SK-N-SH treated with all-trans-retinoic acid at 6 μM for 48 hours (cell line): ENCODE measurements around the gene MIA2.

ENCODE experiments used
- ATAC-seq: fragments of 200-7000 bp; cut with Tn5 transposase; 3 replicates; pipeline ENCODE4 v1.9.1; 2020; ENCODE audit warnings: mild to moderate bottlenecking, moderate library complexity
- ARNTL ChIP-seq: fragments of 450-650 bp; formaldehyde crosslinking; IDR thresholded peaks from 2 replicates; pipeline ENCODE4 v1.5.0; 2020; ENCODE audit warnings: low read depth, mild to moderate bottlenecking, moderate library complexity, borderline replicate concordance
- BACH2 ChIP-seq: fragments of 250-450 bp; sonication (Bioruptor Pico); IDR thresholded peaks from 2 replicates; pipeline ENCODE4 v1.9.0; 2021; ENCODE audit warnings: mild to moderate bottlenecking, borderline replicate concordance
- CREB5 ChIP-seq: fragments of 250-450 bp; sonication (Bioruptor Pico); IDR thresholded peaks from 2 replicates; pipeline ENCODE4 v1.5.1; 2020; ENCODE audit warnings: low read depth, mild to moderate bottlenecking, moderate library complexity
- CSDC2 ChIP-seq: fragments of 250-450 bp; sonication (Bioruptor Pico); IDR thresholded peaks from 2 replicates; pipeline ENCODE4 v1.5.0; 2020; ENCODE audit warnings: mild to moderate bottlenecking, moderate library complexity
- ESRRG ChIP-seq: fragments of 250-450 bp; sonication (Bioruptor Pico); IDR thresholded peaks from 2 replicates; pipeline ENCODE4 v1.6.1; 2021; ENCODE audit warnings: mild to moderate bottlenecking
- GLIS3 ChIP-seq: fragments of 250-450 bp; sonication (Bioruptor Pico); IDR thresholded peaks from 2 replicates; pipeline ENCODE4 v1.5.0; 2020; ENCODE audit warnings: mild to moderate bottlenecking, moderate library complexity
- ISL1 ChIP-seq: fragments of 250-450 bp; sonication (Bioruptor Pico); IDR thresholded peaks from 2 replicates; pipeline ENCODE4 v2.1.2; 2022; ENCODE audit warnings: mild to moderate bottlenecking, moderate library complexity
- OSR1 ChIP-seq: fragments of 250-450 bp; sonication (Bioruptor Pico); IDR thresholded peaks from 2 replicates; pipeline ENCODE4 v1.8.0; 2022; ENCODE audit warnings: moderate library complexity, mild to moderate bottlenecking, inconsistent platforms
- PPARA ChIP-seq: fragments of 250-450 bp; sonication (Bioruptor Pico); IDR thresholded peaks from 2 replicates; pipeline ENCODE4 v1.5.0; 2020; ENCODE audit warnings: mild to moderate bottlenecking, borderline replicate concordance
- RARB ChIP-seq: fragments of 250-450 bp; sonication (Bioruptor Pico); IDR thresholded peaks from 2 replicates; pipeline ENCODE4 v1.8.0; 2021; ENCODE audit warnings: mild to moderate bottlenecking, moderate library complexity
- SNAI2 ChIP-seq: fragments of 250-450 bp; sonication (Bioruptor Pico); IDR thresholded peaks from 2 replicates; pipeline ENCODE4 v1.5.0; 2020; ENCODE audit warnings: mild to moderate bottlenecking, moderate library complexity
- TCF4 ChIP-seq: fragments of 250-450 bp; sonication (Bioruptor Pico); IDR thresholded peaks from 2 replicates; pipeline ENCODE4 v1.8.0; 2021; ENCODE audit warnings: mild to moderate bottlenecking, moderate library complexity, borderline replicate concordance
- TOX ChIP-seq: fragments of 250-450 bp; sonication (Bioruptor Pico); IDR thresholded peaks from 2 replicates; pipeline ENCODE4 v1.8.0; 2021; ENCODE audit warnings: mild to moderate bottlenecking, moderate library complexity, borderline replicate concordance
- TSHZ2 ChIP-seq: fragments of 250-450 bp; sonication (Bioruptor Pico); IDR thresholded peaks from 2 replicates; pipeline ENCODE4 v1.5.0; 2020; ENCODE audit warnings: mild to moderate bottlenecking, moderate library complexity
- ZC3H10 ChIP-seq: fragments of 250-450 bp; sonication (Bioruptor Pico); IDR thresholded peaks from 2 replicates; pipeline ENCODE4 v1.5.1; 2021; ENCODE audit warnings: mild to moderate bottlenecking, moderate library complexity
- ZFP3 ChIP-seq: fragments of 250-450 bp; sonication (Bioruptor Pico); IDR thresholded peaks from 2 replicates; pipeline ENCODE4 v1.5.0; 2020; ENCODE audit warnings: mild to moderate bottlenecking, moderate library complexity
- ZFP30 ChIP-seq: fragments of 450-650 bp; formaldehyde crosslinking; IDR thresholded peaks from 2 replicates; pipeline ENCODE4 v1.5.0; 2022; ENCODE audit warnings: mild to moderate bottlenecking, moderate library complexity
- ZNF565 ChIP-seq: fragments of 450-650 bp; formaldehyde crosslinking; conservative IDR thresholded peaks from 2 replicates; pipeline ENCODE4 v1.5.0; 2020; ENCODE audit warnings: low read depth, mild to moderate bottlenecking, moderate library complexity
- ZNF70 ChIP-seq: fragments of 450-650 bp; formaldehyde crosslinking; IDR thresholded peaks from 2 replicates; pipeline ENCODE4 v1.5.0; 2020; ENCODE audit warnings: mild to moderate bottlenecking, moderate library complexity
- ZNF8 ChIP-seq: fragments of 450-650 bp; formaldehyde crosslinking; IDR thresholded peaks from 2 replicates; pipeline ENCODE4 v1.5.0; 2020; ENCODE audit warnings: mild to moderate bottlenecking, moderate library complexity
- TF ChIP-seq, protein P1 (sequence below): fragments of 250-450 bp; sonication (Bioruptor Pico); IDR thresholded peaks from 2 replicates; pipeline ENCODE4 v1.8.0; 2020; ENCODE audit warnings: mild to moderate bottlenecking, moderate library complexity, borderline replicate concordance
- TF ChIP-seq, protein P2 (sequence below): fragments of 250-450 bp; sonication (Bioruptor Pico); IDR thresholded peaks from 2 replicates; pipeline ENCODE4 v1.8.0; 2021; ENCODE audit warnings: low read depth, mild to moderate bottlenecking, moderate library complexity, borderline replicate concordance
- TF ChIP-seq, protein P3 (sequence below): fragments of 250-450 bp; sonication (Bioruptor Pico); IDR thresholded peaks from 2 replicates; pipeline ENCODE4 v1.5.1; 2021; ENCODE audit warnings: mild to moderate bottlenecking, moderate library complexity

Gene MIA2, protein sequence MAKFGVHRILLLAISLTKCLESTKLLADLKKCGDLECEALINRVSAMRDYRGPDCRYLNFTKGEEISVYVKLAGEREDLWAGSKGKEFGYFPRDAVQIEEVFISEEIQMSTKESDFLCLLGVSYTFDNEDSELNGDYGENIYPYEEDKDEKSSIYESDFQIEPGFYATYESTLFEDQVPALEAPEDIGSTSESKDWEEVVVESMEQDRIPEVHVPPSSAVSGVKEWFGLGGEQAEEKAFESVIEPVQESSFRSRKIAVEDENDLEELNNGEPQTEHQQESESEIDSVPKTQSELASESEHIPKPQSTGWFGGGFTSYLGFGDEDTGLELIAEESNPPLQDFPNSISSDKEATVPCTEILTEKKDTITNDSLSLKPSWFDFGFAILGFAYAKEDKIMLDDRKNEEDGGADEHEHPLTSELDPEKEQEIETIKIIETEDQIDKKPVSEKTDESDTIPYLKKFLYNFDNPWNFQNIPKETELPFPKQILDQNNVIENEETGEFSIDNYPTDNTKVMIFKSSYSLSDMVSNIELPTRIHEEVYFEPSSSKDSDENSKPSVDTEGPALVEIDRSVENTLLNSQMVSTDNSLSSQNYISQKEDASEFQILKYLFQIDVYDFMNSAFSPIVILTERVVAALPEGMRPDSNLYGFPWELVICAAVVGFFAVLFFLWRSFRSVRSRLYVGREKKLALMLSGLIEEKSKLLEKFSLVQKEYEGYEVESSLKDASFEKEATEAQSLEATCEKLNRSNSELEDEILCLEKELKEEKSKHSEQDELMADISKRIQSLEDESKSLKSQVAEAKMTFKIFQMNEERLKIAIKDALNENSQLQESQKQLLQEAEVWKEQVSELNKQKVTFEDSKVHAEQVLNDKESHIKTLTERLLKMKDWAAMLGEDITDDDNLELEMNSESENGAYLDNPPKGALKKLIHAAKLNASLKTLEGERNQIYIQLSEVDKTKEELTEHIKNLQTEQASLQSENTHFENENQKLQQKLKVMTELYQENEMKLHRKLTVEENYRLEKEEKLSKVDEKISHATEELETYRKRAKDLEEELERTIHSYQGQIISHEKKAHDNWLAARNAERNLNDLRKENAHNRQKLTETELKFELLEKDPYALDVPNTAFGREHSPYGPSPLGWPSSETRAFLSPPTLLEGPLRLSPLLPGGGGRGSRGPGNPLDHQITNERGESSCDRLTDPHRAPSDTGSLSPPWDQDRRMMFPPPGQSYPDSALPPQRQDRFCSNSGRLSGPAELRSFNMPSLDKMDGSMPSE (N-terminal part only)

DNA sequence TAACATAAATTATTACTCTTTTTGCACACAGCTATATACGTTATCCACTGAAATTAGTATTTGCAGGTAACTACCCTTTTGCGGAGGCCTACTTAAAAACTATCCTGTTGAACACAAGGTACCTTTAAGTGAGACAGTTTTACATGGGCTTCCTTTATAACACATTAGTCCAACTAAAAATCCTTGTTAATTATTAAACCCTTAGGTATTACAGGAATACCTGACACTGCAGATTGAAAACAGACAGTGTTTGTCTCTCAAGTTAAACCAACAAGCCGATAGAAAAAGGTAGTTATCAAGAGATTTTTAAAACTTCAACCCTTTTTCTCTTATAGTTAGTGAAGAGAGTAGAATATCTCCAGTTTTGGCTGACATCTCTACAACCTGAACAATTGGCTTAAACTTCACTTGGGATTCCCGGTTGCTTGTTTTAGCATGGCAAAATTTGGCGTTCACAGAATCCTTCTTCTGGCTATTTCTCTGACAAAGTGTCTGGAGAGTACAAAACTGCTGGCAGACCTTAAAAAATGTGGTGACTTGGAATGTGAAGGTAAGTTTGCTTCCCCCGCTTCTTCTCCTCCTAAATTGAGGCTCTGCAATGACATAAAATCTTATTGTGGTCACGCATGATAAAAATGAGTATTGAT lies at the start of gene MIA2:
Gene MIA2 (plus strand): TSS at position 236 of the 647 bp plus-strand sequence. CDS start 200 bp downstream, at position 436.
- TF ChIP-seq ZNF70, result no peak
- no peak for TF ChIP-seq ZFP30 (CRISPR knock-in tag)
- no peak for TF ChIP-seq ZNF8 (CRISPR knock-in tag)
- no peak for TF ChIP-seq ISL1 (CRISPR knock-in tag)
- no peak for TF ChIP-seq ZFP3 (CRISPR knock-in tag)
- no peak for TF ChIP-seq ZC3H10
- no peak for TF ChIP-seq BACH2
- no peak for TF ChIP-seq CREB5
- no peak for TF ChIP-seq TCF4
- TF ChIP-seq, protein P1, sequence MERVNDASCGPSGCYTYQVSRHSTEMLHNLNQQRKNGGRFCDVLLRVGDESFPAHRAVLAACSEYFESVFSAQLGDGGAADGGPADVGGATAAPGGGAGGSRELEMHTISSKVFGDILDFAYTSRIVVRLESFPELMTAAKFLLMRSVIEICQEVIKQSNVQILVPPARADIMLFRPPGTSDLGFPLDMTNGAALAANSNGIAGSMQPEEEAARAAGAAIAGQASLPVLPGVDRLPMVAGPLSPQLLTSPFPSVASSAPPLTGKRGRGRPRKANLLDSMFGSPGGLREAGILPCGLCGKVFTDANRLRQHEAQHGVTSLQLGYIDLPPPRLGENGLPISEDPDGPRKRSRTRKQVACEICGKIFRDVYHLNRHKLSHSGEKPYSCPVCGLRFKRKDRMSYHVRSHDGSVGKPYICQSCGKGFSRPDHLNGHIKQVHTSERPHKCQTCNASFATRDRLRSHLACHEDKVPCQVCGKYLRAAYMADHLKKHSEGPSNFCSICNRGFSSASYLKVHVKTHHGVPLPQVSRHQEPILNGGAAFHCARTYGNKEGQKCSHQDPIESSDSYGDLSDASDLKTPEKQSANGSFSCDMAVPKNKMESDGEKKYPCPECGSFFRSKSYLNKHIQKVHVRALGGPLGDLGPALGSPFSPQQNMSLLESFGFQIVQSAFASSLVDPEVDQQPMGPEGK (CRISPR knock-in tag), result no peak
- TF ChIP-seq GLIS3, result no peak
- TF ChIP-seq CSDC2, result no peak
- no peak for TF ChIP-seq SNAI2
- ATAC-seq, result no peak

DNA sequence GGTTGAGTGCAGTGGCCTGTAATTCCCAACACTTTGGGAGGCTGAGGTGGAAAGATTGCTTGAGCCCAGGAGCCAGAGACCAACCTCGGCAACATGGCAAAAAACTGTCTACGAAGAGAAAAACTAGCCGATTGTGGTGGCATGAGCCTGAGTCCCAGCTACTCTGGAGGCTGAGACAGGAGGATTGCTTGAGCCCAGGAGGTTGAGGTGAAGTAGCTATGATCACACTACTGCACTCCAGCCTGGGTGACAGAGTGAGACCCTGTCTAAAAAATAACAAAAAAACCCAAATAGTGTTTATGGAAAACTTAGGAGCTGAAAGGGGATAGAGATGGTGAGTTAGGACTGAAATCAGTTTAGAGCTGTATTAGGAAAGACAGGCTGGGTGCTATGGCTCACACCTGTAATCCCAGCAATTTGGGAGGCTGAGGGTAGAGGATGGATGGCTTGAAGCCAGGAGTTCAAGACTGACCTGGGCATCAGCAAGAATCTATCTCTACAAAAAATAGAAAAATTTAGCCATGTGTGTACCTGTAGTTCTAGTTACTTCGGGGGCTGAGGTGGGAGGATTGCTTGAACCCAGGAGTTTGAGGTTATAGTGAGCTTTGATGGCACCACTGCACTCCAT lies 49.0 kb upstream of the MIA2 start:
- ATAC-seq, result no peak
- no peak for TF ChIP-seq SNAI2
- TF ChIP-seq TSHZ2 (CRISPR knock-in tag), result no peak
- TF ChIP-seq RARB (CRISPR knock-in tag), result no peak
- no peak for TF ChIP-seq GLIS3
- TF ChIP-seq ZNF70, result no peak
- TF ChIP-seq ZNF565 (CRISPR knock-in tag), result no peak
- TF ChIP-seq TOX (CRISPR knock-in tag), result no peak
- no peak for TF ChIP-seq CSDC2
- TF ChIP-seq OSR1 (CRISPR knock-in tag), result no peak
- TF ChIP-seq, protein P2, sequence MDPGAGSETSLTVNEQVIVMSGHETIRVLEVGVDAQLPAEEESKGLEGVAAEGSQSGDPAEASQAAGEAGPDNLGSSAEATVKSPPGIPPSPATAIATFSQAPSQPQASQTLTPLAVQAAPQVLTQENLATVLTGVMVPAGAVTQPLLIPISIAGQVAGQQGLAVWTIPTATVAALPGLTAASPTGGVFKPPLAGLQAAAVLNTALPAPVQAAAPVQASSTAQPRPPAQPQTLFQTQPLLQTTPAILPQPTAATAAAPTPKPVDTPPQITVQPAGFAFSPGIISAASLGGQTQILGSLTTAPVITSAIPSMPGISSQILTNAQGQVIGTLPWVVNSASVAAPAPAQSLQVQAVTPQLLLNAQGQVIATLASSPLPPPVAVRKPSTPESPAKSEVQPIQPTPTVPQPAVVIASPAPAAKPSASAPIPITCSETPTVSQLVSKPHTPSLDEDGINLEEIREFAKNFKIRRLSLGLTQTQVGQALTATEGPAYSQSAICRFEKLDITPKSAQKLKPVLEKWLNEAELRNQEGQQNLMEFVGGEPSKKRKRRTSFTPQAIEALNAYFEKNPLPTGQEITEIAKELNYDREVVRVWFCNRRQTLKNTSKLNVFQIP (CRISPR knock-in tag), result no peak
- no peak for TF ChIP-seq ZFP30 (CRISPR knock-in tag)
- TF ChIP-seq PPARA, result no peak
- TF ChIP-seq ZFP3 (CRISPR knock-in tag), result no peak
- no peak for TF ChIP-seq ESRRG (CRISPR knock-in tag)
- TF ChIP-seq, protein P1 (CRISPR knock-in tag), result no peak
- TF ChIP-seq ARNTL (CRISPR knock-in tag), result no peak
- no peak for TF ChIP-seq CREB5
- no peak for TF ChIP-seq ZC3H10
- no peak for TF ChIP-seq ISL1 (CRISPR knock-in tag)
- TF ChIP-seq, protein P3, sequence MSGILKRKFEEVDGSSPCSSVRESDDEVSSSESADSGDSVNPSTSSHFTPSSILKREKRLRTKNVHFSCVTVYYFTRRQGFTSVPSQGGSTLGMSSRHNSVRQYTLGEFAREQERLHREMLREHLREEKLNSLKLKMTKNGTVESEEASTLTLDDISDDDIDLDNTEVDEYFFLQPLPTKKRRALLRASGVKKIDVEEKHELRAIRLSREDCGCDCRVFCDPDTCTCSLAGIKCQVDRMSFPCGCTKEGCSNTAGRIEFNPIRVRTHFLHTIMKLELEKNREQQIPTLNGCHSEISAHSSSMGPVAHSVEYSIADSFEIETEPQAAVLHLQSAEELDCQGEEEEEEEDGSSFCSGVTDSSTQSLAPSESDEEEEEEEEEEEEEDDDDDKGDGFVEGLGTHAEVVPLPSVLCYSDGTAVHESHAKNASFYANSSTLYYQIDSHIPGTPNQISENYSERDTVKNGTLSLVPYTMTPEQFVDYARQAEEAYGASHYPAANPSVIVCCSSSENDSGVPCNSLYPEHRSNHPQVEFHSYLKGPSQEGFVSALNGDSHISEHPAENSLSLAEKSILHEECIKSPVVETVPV, result no peak
- TF ChIP-seq, all 23 proteins: peak for 0
